HCT116 (cell line): Measurements from ENCODE around the gene DDHD1. TPM values are rescaled to one million over a fixed set of nuclear protein-coding genes. Genes with fewer than 3 reads are reported as not detected.

Experiments used
- ATAC-seq: fragments of 200-7000 bp; cut with Tn5 transposase; 2 replicates; pipeline ENCODE4 v1.9.1; 2020; ENCODE audit warnings: mild to moderate bottlenecking, moderate library complexity
- BruUV-seq: library from RNA; stranded (reverse); fragments of 400-500 nt; replicated peaks from 2 replicates; lab custom pipeline; 2021; lab: Mats Ljungman, UMichigan
- CTCF ChIA-PET: fragments of 300-600 bp; sonication (Branson Sonifier 250); formaldehyde crosslinking; loops from one replicate; lab custom pipeline; 2021; ENCODE audit warnings: antibody characterized with exemption; lab: Charles Lee
- POLR2A ChIA-PET: fragments of 300-600, 350-600 bp; sonication (Branson Sonifier 250); formaldehyde crosslinking; loops from one replicate; lab custom pipeline; 2021; ENCODE audit warnings: antibody characterized with exemption; lab: Charles Lee
- RAD21 ChIA-PET, 2 experiments: fragments of 300-600 bp; sonication (Branson Sonifier 250); formaldehyde crosslinking; loops; one replicate each; lab custom pipeline; 2023; ENCODE audit warnings: low total read pairs in 2 of 2; ENCODE audit not compliant: uncharacterized antibody in 2 of 2, unreplicated experiment in 2 of 2, low non-redundant PET in 1 of 2; lab: Charles Lee
- DNase-seq: peaks from one replicate; pipeline ENCODE4 v3.0.0-alpha.2; 2010; ENCODE audit warnings: low read depth, low spot score
- H2AFZ ChIP-seq: fragments of 200-600 bp; shearing (Covaris generic), sonication (generic); 2 replicates; pipeline ENCODE4 v1.6.1; 2017; ENCODE audit warnings: low read depth, mixed run types, mixed read lengths, antibody characterized with exemption, low read length; ENCODE audit not compliant: poor library complexity, severe bottlenecking
- H3K27ac ChIP-seq: 2 replicates; pipeline ENCODE4 v1.5.1; 2012; ENCODE audit warnings: low read depth, low read length
- H3K27me3 ChIP-seq: fragments of 200-600 bp; sonication (generic); 2 replicates; pipeline ENCODE4 v1.6.1; 2016; ENCODE audit warnings: mixed run types, low read length, mixed read lengths; ENCODE audit not compliant: insufficient read depth
- H3K36me3 ChIP-seq, 2 experiments: fragments of 200-500 bp in 1 of 2; fragments of 200-600 bp in 1 of 2; sonication (Bioruptor generic) in 1 of 2; sonication (generic) in 1 of 2; 2 replicates each; pipeline versions ENCODE4 v1.5.1 to v1.6.1; 2014 to 2016; ENCODE audit warnings: low read length in 2 of 2, inconsistent platforms in 1 of 2, mixed read lengths in 1 of 2, mixed run types in 1 of 2; ENCODE audit not compliant: insufficient read depth in 2 of 2, control insufficient read depth in 1 of 2
- H3K4me1 ChIP-seq, 2 experiments: fragments of 200-600 bp in 1 of 2; sonication (generic) in 1 of 2; 2 replicates each; pipeline versions ENCODE4 v1.5.1 to v1.6.1; 2012 to 2017; ENCODE audit warnings: low read length in 2 of 2, inconsistent platforms in 1 of 2, mild to moderate bottlenecking in 1 of 2, mixed read lengths in 1 of 2, mixed run types in 1 of 2, moderate library complexity in 1 of 2; ENCODE audit not compliant: insufficient read depth in 2 of 2, control insufficient read depth in 1 of 2
- H3K4me2 ChIP-seq: fragments of 200-600 bp; sonication (generic); 2 replicates; pipeline ENCODE4 v1.6.1; 2017; ENCODE audit warnings: mixed run types, low read length, mixed read lengths
- H3K4me3 ChIP-seq, 2 experiments: fragments of 200-600 bp in 1 of 2; sonication (generic) in 1 of 2; replicated peaks in 1 of 2; 2 replicates each; pipeline ENCODE4 v1.5.1; 2011 to 2016; ENCODE audit warnings: low read length in 2 of 2, control low read depth in 1 of 2, low read depth in 1 of 2, mild to moderate bottlenecking in 1 of 2, mixed read lengths in 1 of 2, mixed run types in 1 of 2
- H3K79me2 ChIP-seq: fragments of 200-600 bp; sonication (generic); 2 replicates; pipeline ENCODE4 v1.6.1; 2017; ENCODE audit warnings: mild to moderate bottlenecking, mixed run types, low read length, moderate library complexity, mixed read lengths; ENCODE audit not compliant: insufficient read depth
- H3K9ac ChIP-seq: fragments of 200-600 bp; sonication (generic); 2 replicates; pipeline ENCODE4 v1.6.1; 2016; ENCODE audit warnings: low read length, mixed read lengths
- H3K9me2 ChIP-seq: fragments of 200-600 bp; sonication (generic), shearing (Covaris generic); 2 replicates; pipeline ENCODE4 v1.6.1; 2017; ENCODE audit warnings: mixed run types, mild to moderate bottlenecking, moderate library complexity; ENCODE audit not compliant: insufficient read depth
- H3K9me3 ChIP-seq, 2 experiments: fragments of 200-500 bp in 1 of 2; fragments of 200-600 bp in 1 of 2; sonication (Bioruptor generic) in 1 of 2; sonication (generic) in 1 of 2; 2 replicates each; pipeline ENCODE4 v1.6.1; 2014 to 2017; ENCODE audit warnings: low read length in 2 of 2, mixed read lengths in 2 of 2, inconsistent platforms in 1 of 2, low read depth in 1 of 2, mild to moderate bottlenecking in 1 of 2, mixed run types in 1 of 2, moderate library complexity in 1 of 2; ENCODE audit not compliant: control insufficient read depth in 1 of 2, insufficient read depth in 1 of 2
- H4K20me1 ChIP-seq: fragments of 200-600 bp; sonication (generic), shearing (Covaris generic); 2 replicates; pipeline ENCODE4 v1.6.1; 2017; ENCODE audit warnings: mixed run types, mild to moderate bottlenecking, moderate library complexity; ENCODE audit not compliant: insufficient read depth
- ELF1 ChIP-seq: IDR thresholded peaks from 2 replicates; pipeline ENCODE4 v1.6.1; 2012; ENCODE audit warnings: low read depth, borderline replicate concordance
- JUND ChIP-seq: IDR thresholded peaks from 2 replicates; pipeline ENCODE4 v1.6.1; 2012
- POLR2A ChIP-seq: IDR thresholded peaks from 2 replicates; pipeline ENCODE4 v1.7.0; 2011; ENCODE audit warnings: borderline replicate concordance; ENCODE audit not compliant: insufficient read depth, insufficient read length; ENCODE audit errors: extremely low read depth
- POLR2AphosphoS5 ChIP-seq: IDR thresholded peaks from 2 replicates; pipeline ENCODE4 v1.6.1; 2011; ENCODE audit warnings: mild to moderate bottlenecking, low read depth, low read length, moderate library complexity
- RAD21 ChIP-seq: IDR thresholded peaks from 2 replicates; pipeline ENCODE4 v1.6.1; 2012; ENCODE audit warnings: low read depth, mild to moderate bottlenecking
- SIN3A ChIP-seq: IDR thresholded peaks from 2 replicates; pipeline ENCODE4 v1.6.1; 2012; ENCODE audit warnings: low read depth
- ZFX ChIP-seq: fragments of 450-650 bp; IDR thresholded peaks from 2 replicates; pipeline ENCODE4 v1.6.1; 2017
- ZNF274 ChIP-seq: fragments of 200-500 bp; sonication (Bioruptor generic); IDR thresholded peaks from 2 replicates; pipeline ENCODE4 v1.6.1; 2014; ENCODE audit warnings: mild to moderate bottlenecking, low read depth, low read length, inconsistent platforms
- intact Hi-C: fragments of 100-400 bp; cut with micrococcal nuclease; formaldehyde crosslinking; loops from 2 replicates; pipeline ENCODE4 v1.10.0; 2022
- total RNA-seq: library from RNA; stranded (reverse); gene quantifications from one replicate; pipeline ENCODE4 v1.2.1, GENCODE V29; 2021; ENCODE audit not compliant: unreplicated experiment
- TF ChIP-seq, protein P1 (sequence below): IDR thresholded peaks from 2 replicates; pipeline ENCODE4 v1.6.1; 2012
- TF ChIP-seq, protein P2 (sequence below): IDR thresholded peaks from 2 replicates; pipeline ENCODE4 v1.6.1; 2011; ENCODE audit warnings: mild to moderate bottlenecking, low read length, moderate library complexity; ENCODE audit not compliant: insufficient replicate concordance; ENCODE audit errors: extremely low read depth
- TF ChIP-seq, protein P3 (sequence below), 3 experiments: fragments of 200-600 bp in 1 of 3; sonication (generic) in 1 of 3; IDR thresholded peaks in 2 of 3; conservative IDR thresholded peaks in 1 of 3; 2 replicates each; pipeline ENCODE4 v1.5.1; 2012 to 2017; ENCODE audit warnings: low read depth in 2 of 3, low read length in 2 of 3, antibody characterized with exemption in 1 of 3, borderline replicate concordance in 1 of 3, control low read depth in 1 of 3, mild to moderate bottlenecking in 1 of 3, mixed read lengths in 1 of 3, mixed run types in 1 of 3, moderate library complexity in 1 of 3; ENCODE audit not compliant: insufficient read depth in 1 of 3

DDHD1 gene
- total RNA-seq, 1 experiment from 2014 or later, result 26.9 TPM

DNA sequence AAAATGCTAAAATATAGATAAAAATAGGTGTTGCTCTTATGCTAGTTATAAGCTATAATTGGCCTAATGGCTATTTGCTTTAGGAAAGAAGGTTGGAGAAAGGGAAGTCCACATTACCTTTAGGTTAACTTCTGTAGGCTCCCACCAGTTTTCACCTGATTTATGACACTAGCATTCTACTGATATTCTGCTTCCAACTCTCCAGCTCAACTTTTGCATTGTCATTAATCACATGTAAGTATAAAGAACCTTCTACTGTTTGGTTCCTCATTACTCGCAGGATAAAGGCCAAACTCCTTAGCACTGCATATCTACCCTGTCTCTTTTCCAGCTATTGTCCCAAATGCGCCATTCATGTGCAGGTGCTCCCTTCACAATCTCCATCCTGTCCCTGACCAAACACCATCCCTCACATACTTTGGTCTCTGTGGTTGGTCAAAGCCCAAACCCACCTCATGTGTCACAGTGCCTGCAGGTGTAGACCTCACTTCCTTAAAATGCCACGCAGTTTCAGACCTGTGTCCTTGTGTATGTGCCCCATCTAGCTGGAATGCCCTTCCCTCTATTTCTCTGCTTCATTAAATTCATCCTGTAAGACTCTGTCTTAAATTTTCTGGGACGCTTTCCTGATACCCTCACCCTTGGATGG, 3.3 kb downstream of the DDHD1 start:
- Histone ChIP-seq H4K20me1 (no peaks in the 10 kb centered on the region; the same call in 1 of the 2 replicates), H3K9me3 (no peaks in the 10 kb centered on the region), H3K4me1 (peaks cover 10 to 22% of the 10 kb centered on the region in 2 experiments), H3K27ac (no peak overlapping the region), H2AFZ (no peak overlapping the region), H3K4me3 (no peak overlapping the region)
- intact Hi-C loops, result no loop called here
- no peak for DNase-seq
- CTCF ChIA-PET, result interaction anchor here (1.0 kb wide), 1 partner anchor 82 kb away, joined by 3 read pairs; no protein-coding TSS in a partner anchor
- ATAC-seq, result no peak
- POLR2A ChIA-PET, result no interaction called here
- TF ChIP-seq JUND (no peak), SIN3A (no peak), ZNF274 (no peak), RAD21 (no peak)
- TF ChIP-seq, protein P1, sequence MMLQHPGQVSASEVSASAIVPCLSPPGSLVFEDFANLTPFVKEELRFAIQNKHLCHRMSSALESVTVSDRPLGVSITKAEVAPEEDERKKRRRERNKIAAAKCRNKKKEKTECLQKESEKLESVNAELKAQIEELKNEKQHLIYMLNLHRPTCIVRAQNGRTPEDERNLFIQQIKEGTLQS, result no peak
- TF ChIP-seq, all 23 proteins: peak for 0
- no TSS peak for BruUV-seq
- H3K27me3 ChIP-seq, result no peaks in the 10 kb centered on the region
- no peaks in the 10 kb centered on the region for H3K9me2 ChIP-seq
- H3K36me3 ChIP-seq, result peaks cover 0 to 5% of the 10 kb centered on the region in 2 experiments; a peak in 1 of 4 replicates
- H3K79me2 ChIP-seq, result peaks cover 80% of the 10 kb centered on the region
- H3K9ac ChIP-seq, result no peak overlapping the region
- no peak overlapping the region; the same call in 1 of the 2 replicates for H3K4me2 ChIP-seq
- RAD21 ChIA-PET, result no interaction called here

DNA sequence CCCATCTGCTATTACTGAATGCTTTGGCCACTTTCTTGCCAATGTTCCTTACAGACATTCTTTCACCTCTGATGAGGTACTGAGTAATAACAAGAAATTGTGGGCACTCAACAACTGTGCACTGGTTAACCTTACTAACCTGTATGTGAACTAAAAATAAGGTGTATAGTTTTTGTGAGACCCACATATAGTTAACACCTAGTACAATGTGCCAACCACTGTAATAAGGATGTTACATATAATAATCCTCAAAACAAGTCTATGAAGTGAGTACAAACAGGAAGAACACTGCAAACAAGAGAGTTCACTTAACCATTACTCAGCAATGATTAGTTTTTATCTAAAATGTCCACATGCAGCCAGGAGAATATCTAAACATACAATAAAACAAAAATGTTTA, 4.5 kb downstream of the DDHD1 start:
- H3K9me3 ChIP-seq, result no peaks in the 10 kb centered on the region
- CTCF ChIA-PET, result no interaction called here
- DNase-seq (no peak), ATAC-seq (no peak)
- intact Hi-C loops, result no loop called here
- no peak overlapping the region for H3K27ac ChIP-seq
- peaks cover 7 to 20% of the 10 kb centered on the region in 2 experiments for H3K4me1 ChIP-seq
- no peak overlapping the region for H2AFZ ChIP-seq
- POLR2A ChIA-PET, result no interaction called here
- no peaks in the 10 kb centered on the region for H3K9me2 ChIP-seq
- H3K27me3 ChIP-seq, result no peaks in the 10 kb centered on the region
- no peaks in the 10 kb centered on the region; the same call in 1 of the 2 replicates for H4K20me1 ChIP-seq
- no peak overlapping the region for H3K4me2 ChIP-seq
- H3K79me2 ChIP-seq, result peaks cover 91% of the 10 kb centered on the region
- BruUV-seq, result no TSS peak
- H3K4me3 ChIP-seq, result no peak overlapping the region
- RAD21 ChIA-PET, result no interaction called here
- H3K36me3 ChIP-seq, result peaks cover 0 to 9% of the 10 kb centered on the region in 2 experiments; a peak in 1 of 4 replicates
- no peak overlapping the region for H3K9ac ChIP-seq
- no peak for TF ChIP-seq RAD21
- TF ChIP-seq, protein P2, sequence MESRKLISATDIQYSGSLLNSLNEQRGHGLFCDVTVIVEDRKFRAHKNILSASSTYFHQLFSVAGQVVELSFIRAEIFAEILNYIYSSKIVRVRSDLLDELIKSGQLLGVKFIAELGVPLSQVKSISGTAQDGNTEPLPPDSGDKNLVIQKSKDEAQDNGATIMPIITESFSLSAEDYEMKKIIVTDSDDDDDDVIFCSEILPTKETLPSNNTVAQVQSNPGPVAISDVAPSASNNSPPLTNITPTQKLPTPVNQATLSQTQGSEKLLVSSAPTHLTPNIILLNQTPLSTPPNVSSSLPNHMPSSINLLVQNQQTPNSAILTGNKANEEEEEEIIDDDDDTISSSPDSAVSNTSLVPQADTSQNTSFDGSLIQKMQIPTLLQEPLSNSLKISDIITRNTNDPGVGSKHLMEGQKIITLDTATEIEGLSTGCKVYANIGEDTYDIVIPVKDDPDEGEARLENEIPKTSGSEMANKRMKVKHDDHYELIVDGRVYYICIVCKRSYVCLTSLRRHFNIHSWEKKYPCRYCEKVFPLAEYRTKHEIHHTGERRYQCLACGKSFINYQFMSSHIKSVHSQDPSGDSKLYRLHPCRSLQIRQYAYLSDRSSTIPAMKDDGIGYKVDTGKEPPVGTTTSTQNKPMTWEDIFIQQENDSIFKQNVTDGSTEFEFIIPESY, result no peak
- TF ChIP-seq, protein P3, sequence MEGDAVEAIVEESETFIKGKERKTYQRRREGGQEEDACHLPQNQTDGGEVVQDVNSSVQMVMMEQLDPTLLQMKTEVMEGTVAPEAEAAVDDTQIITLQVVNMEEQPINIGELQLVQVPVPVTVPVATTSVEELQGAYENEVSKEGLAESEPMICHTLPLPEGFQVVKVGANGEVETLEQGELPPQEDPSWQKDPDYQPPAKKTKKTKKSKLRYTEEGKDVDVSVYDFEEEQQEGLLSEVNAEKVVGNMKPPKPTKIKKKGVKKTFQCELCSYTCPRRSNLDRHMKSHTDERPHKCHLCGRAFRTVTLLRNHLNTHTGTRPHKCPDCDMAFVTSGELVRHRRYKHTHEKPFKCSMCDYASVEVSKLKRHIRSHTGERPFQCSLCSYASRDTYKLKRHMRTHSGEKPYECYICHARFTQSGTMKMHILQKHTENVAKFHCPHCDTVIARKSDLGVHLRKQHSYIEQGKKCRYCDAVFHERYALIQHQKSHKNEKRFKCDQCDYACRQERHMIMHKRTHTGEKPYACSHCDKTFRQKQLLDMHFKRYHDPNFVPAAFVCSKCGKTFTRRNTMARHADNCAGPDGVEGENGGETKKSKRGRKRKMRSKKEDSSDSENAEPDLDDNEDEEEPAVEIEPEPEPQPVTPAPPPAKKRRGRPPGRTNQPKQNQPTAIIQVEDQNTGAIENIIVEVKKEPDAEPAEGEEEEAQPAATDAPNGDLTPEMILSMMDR (IDR thresholded peaks at IDR 0.05 in 2 of 3, conservative IDR thresholded peaks at IDR 0.05 in 1 of 3; ENCODE audit: borderline replicate concordance in 1 of 3, insufficient read depth in 1 of 3, low read depth in 2 of 3, low read length in 2 of 3), result no peak
- TF ChIP-seq ELF1, result no peak
- TF ChIP-seq POLR2AphosphoS5, result no peak
- no peak for TF ChIP-seq POLR2A
- TF ChIP-seq ZFX, result no peak
- TF ChIP-seq, protein P1, result no peak
- TF ChIP-seq ZNF274, result no peak
- no peak for TF ChIP-seq JUND
